GM12878 (cell line): ENCODE measurements around the gene IL33. TPM values are rescaled to one million over a fixed set of nuclear protein-coding genes. Genes with fewer than 3 reads are reported as not detected.
A peak's percentile ranks its signal among the peaks of the same experiment; 100 is the strongest.

ENCODE experiments used
- ATAC-seq: fragments of 200-7000 bp; cut with Tn5 transposase; 3 replicates; pipeline ENCODE4 v1.9.1; 2020; ENCODE audit warnings: mild to moderate bottlenecking, moderate library complexity
- BruUV-seq: library from RNA; stranded (reverse); fragments of 400-500 nt; replicated peaks from 2 replicates; lab custom pipeline; 2021; lab: Mats Ljungman, UMichigan
- CTCF ChIA-PET: fragments of 300-600 bp; sonication (Branson Sonifier 250); formaldehyde crosslinking; extraction: SDS; loops from one replicate; lab custom pipeline; 2021; ENCODE audit warnings: inconsistent platforms; lab: Yijun Ruan, JAX
- POLR2A ChIA-PET: fragments of 350-600 bp; formaldehyde crosslinking; extraction: SDS; loops from one replicate; lab custom pipeline; 2021; ENCODE audit warnings: inconsistent platforms; lab: Charles Lee
- RAD21 ChIA-PET: fragments of 300-600 bp; sonication (Branson Sonifier 250); formaldehyde crosslinking; loops from one replicate; lab custom pipeline; 2023; ENCODE audit warnings: antibody characterized with exemption; ENCODE audit not compliant: unreplicated experiment; lab: Charles Lee
- SMC1A ChIA-PET: fragments of 300-600 bp; sonication (Branson Sonifier 250); formaldehyde crosslinking; loops from one replicate; lab custom pipeline; 2023; ENCODE audit not compliant: unreplicated experiment, uncharacterized antibody; lab: Charles Lee
- DNase-seq: peaks from one replicate; pipeline ENCODE4 v3.0.0-alpha.2; 2011; ENCODE audit warnings: low read depth, low spot score
- FAIRE-seq: peaks from 3 replicates; lab custom pipeline; 2011; peaks lifted over from hg19 to GRCh38; lab: Jason Lieb, UNC
- H2AFZ ChIP-seq: 2 replicates; pipeline ENCODE4 v1.6.0; 2011; ENCODE audit warnings: low read depth, low read length, control low read depth; ENCODE audit not compliant: control insufficient read depth
- H3K27ac ChIP-seq: 2 replicates; pipeline ENCODE4 v1.5.1; 2011; ENCODE audit warnings: control low read depth; ENCODE audit not compliant: control insufficient read depth, insufficient read depth
- H3K27me3 ChIP-seq, 2 experiments: replicated peaks in 1 of 2; 2 replicates each; pipeline versions ENCODE4 v1.6.0 to v1.6.1; 2011; ENCODE audit warnings: low read length in 1 of 2; ENCODE audit not compliant: control insufficient read depth in 2 of 2, insufficient read depth in 2 of 2
- H3K36me3 ChIP-seq, 2 experiments: 2 replicates each; pipeline ENCODE4 v1.5.1; 2011; ENCODE audit warnings: low read length in 1 of 2; ENCODE audit not compliant: control insufficient read depth in 2 of 2, insufficient read depth in 2 of 2
- H3K4me1 ChIP-seq: 2 replicates; pipeline ENCODE4 v1.6.1; 2011; ENCODE audit warnings: mild to moderate bottlenecking, low read length, moderate library complexity, mixed read lengths; ENCODE audit not compliant: control insufficient read depth, insufficient read depth
- H3K4me2 ChIP-seq: 2 replicates; pipeline ENCODE4 v1.6.0; 2011; ENCODE audit warnings: control low read depth; ENCODE audit not compliant: control insufficient read depth, insufficient read depth
- H3K4me3 ChIP-seq: fragments of 200-600 bp; sonication (generic); 2 replicates; pipeline ENCODE4 v1.5.1; 2016
- H3K79me2 ChIP-seq: 2 replicates; pipeline ENCODE4 v1.6.0; 2011; ENCODE audit warnings: low read length; ENCODE audit not compliant: control insufficient read depth, insufficient read depth
- H3K9ac ChIP-seq: 2 replicates; pipeline ENCODE4 v1.8.0; 2011; ENCODE audit warnings: low read length, control low read depth, mixed read lengths; ENCODE audit not compliant: control insufficient read depth, insufficient read depth
- H3K9me3 ChIP-seq: replicated peaks from 3 replicates; pipeline ENCODE4 v1.5.1; 2011; ENCODE audit warnings: mild to moderate bottlenecking, low read length; ENCODE audit not compliant: control insufficient read depth, insufficient read depth
- H4K20me1 ChIP-seq: 2 replicates; pipeline ENCODE4 v1.6.0; 2011; ENCODE audit not compliant: control insufficient read depth, insufficient read depth
- ASH2L ChIP-seq: fragments of 300-600, 200-600 bp; sonication (generic); IDR thresholded peaks from 2 replicates; pipeline ENCODE4 v1.6.1; 2017; ENCODE audit warnings: low read depth, mild to moderate bottlenecking, borderline replicate concordance
- BHLHE40 ChIP-seq, 2 experiments: fragments of 450-650 bp in 1 of 2; IDR thresholded peaks; 2 replicates each; pipeline ENCODE4 v1.6.1; 2011 to 2017; ENCODE audit warnings: low read depth in 2 of 2, borderline replicate concordance in 1 of 2, improper control_type of control experiment in 1 of 2, low read length in 1 of 2, mild to moderate bottlenecking in 1 of 2
- CBX5 ChIP-seq: sonication (generic); IDR thresholded peaks from 2 replicates; pipeline ENCODE4 v1.6.1; 2016; ENCODE audit warnings: low read depth, moderate library complexity, mild to moderate bottlenecking, inconsistent platforms
- ESRRA ChIP-seq: IDR thresholded peaks from 2 replicates; pipeline ENCODE4 v1.6.1; 2012; ENCODE audit warnings: mild to moderate bottlenecking, low read length, improper control_type of control experiment
- ETV6 ChIP-seq, 2 experiments: fragments of 450-650 bp in 1 of 2; IDR thresholded peaks in 1 of 2; conservative IDR thresholded peaks in 1 of 2; 2 replicates each; pipeline ENCODE4 v1.6.1; 2014; ENCODE audit warnings: antibody characterized with exemption in 1 of 2, borderline replicate concordance in 1 of 2, low read depth in 1 of 2, mild to moderate bottlenecking in 1 of 2, moderate library complexity in 1 of 2
- KAT2A ChIP-seq: conservative IDR thresholded peaks from 2 replicates; pipeline ENCODE4 v1.6.1; 2011; ENCODE audit warnings: low read depth, low read length; ENCODE audit not compliant: control insufficient read depth
- MEF2A ChIP-seq: IDR thresholded peaks from 2 replicates; pipeline ENCODE4 v1.6.1; 2011; ENCODE audit warnings: low read depth, mild to moderate bottlenecking, low read length, moderate library complexity; ENCODE audit not compliant: insufficient read depth
- RCOR1 ChIP-seq: conservative IDR thresholded peaks from 2 replicates; pipeline ENCODE4 v1.6.1; 2012; ENCODE audit warnings: low read depth, low read length, improper control_type of control experiment
- SRF ChIP-seq, 2 experiments: IDR thresholded peaks; 2 replicates each; pipeline ENCODE4 v1.6.1; 2011; ENCODE audit warnings: low read depth in 2 of 2, low read length in 2 of 2, mild to moderate bottlenecking in 1 of 2, moderate library complexity in 1 of 2
- ZNF622 ChIP-seq: fragments of 450-650 bp; IDR thresholded peaks from 2 replicates; pipeline ENCODE4 v1.6.1; 2017; ENCODE audit warnings: mild to moderate bottlenecking, inconsistent platforms
- WGBS: methylation state at CpG from one replicate; pipeline ENCODE4 v1.1.6; 2016; ENCODE audit warnings: low lambda C conversion rate; ENCODE audit not compliant: insufficient replicate concordance, insufficient coverage; ENCODE audit errors: missing lambda C conversion rate; 5-methylcytosine and 5-hydroxymethylcytosine counted together
- in situ Hi-C: fragments of 300-500 bp; cut with MboI; formaldehyde crosslinking; loops from 9 replicates; pipeline ENCODE4 v1.14.3; 2018; ENCODE audit warnings: mixed read lengths
- intact Hi-C: fragments of 100-400 bp; cut with micrococcal nuclease; formaldehyde crosslinking; loops from one replicate; pipeline ENCODE4 v1.14.2; 2022; ENCODE audit not compliant: unreplicated experiment
- polyA plus RNA-seq, 11 experiments: library from polyadenylated mRNA; depleted of rRNA in 4 of 11; unstranded in 6 of 11; stranded (reverse) in 5 of 11; fragments of >200 nt; fragmentation: Nextera tagmentation in 4 of 11; fragmentation: Illumina TruSeq in 1 of 11; extraction: Ambion mirVana in 4 of 11; extraction: Trizol in 1 of 11; gene quantifications; 1 replicate in 1 of 11; 2 replicates in 10 of 11; pipeline versions ENCODE4 v1.2.1 to v1.2.3, GENCODE V29; 2011 to 2016; ENCODE audit warnings: inconsistent platforms in 2 of 11, missing spikeins in 2 of 11, low read depth in 1 of 11
- total RNA-seq, 4 experiments: library from RNA; depleted of rRNA in 3 of 4; stranded (reverse); fragments of >200 nt in 3 of 4; fragmentation: Illumina TruSeq in 1 of 4; extraction: Trizol in 1 of 4; gene quantifications; 2 replicates each; pipeline versions ENCODE4 v1.2.1 to v1.2.3, GENCODE V29; 2013 to 2021
- TF ChIP-seq, protein P1 (sequence below): fragments of 450-650 bp; formaldehyde crosslinking; IDR thresholded peaks from 2 replicates; pipeline ENCODE4 v1.4.0; 2022; ENCODE audit warnings: mild to moderate bottlenecking, moderate library complexity
- TF ChIP-seq, protein P2 (sequence below): fragments of 450-650 bp; IDR thresholded peaks from 2 replicates; pipeline ENCODE4 v1.6.1; 2016; ENCODE audit warnings: mild to moderate bottlenecking
- TF ChIP-seq, protein P3 (sequence below): fragments of 450-650 bp; formaldehyde crosslinking; IDR thresholded peaks from 2 replicates; pipeline ENCODE4 v1.4.0; 2020; ENCODE audit warnings: mild to moderate bottlenecking, moderate library complexity

The IL33 gene
- total and polyA plus RNA-seq, 10 of the 15 experiments (the other 5 are each of a cell fraction or from before 2014, with no cell fraction given), result not detected

DNA sequence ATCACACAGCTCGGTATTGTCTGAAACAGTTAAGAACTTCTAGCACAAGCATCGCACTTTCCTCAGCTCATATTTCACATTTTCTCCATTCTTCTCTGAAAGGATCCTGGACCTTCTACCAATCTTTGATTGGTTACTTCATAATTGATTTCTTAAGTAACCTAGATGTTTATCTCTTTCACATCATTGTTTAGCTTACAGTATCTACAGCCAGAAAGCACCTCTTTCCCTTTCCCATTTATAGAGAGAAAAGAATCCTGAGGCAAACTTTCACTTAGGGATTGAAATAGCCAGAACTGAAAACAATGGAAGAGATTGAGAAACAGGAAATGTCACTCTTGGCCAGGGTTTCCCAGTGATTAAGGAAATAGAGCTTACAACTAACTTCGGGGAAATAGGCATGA, 2.5 kb downstream of the IL33 start:
- Histone ChIP-seq H3K9ac (no peak overlapping the region), H3K9me3 (no peaks in the 10 kb centered on the region), H3K27me3 (no peaks in the 10 kb centered on the region), H3K27ac (no peak overlapping the region), H3K4me3 (no peak overlapping the region), H3K79me2 (no peaks in the 10 kb centered on the region), H4K20me1 (no peaks in the 10 kb centered on the region), H3K36me3 (no peaks in the 10 kb centered on the region), H3K4me2 (no peak overlapping the region), H3K4me1 (no peaks in the 10 kb centered on the region), H2AFZ (no peak overlapping the region)
- no TSS peak for BruUV-seq
- SMC1A ChIA-PET, result no interaction called here
- ATAC-seq (no peak), FAIRE-seq (peak; percentile 44), DNase-seq (no peak)
- RAD21 ChIA-PET, result interaction anchor here (1.0 kb wide), 1 partner anchor 88 kb away, joined by 3 read pairs; no protein-coding TSS in a partner anchor
- CTCF ChIA-PET, result interaction anchor here (0.6 kb wide), 1 partner anchor 135 kb away, joined by 3 read pairs; no protein-coding TSS in a partner anchor
- 63% methylated on average over 3 of the region's 3 CpGs for WGBS
- TF ChIP-seq KAT2A (no peak), BHLHE40 (IDR thresholded peaks at IDR 0.05; ENCODE audit: borderline replicate concordance in 1 of 2, low read depth in 2 of 2, low read length in 1 of 2) (no peak), MEF2A (no peak), ASH2L (no peak), CBX5 (no peak), ETV6 (conservative IDR thresholded peaks at IDR 0.05 in 1 of 2, IDR thresholded peaks at IDR 0.05 in 1 of 2; ENCODE audit: borderline replicate concordance in 1 of 2, low read depth in 1 of 2) (no peak), ESRRA (no peak), RCOR1 (no peak), ZNF622 (no peak), SRF (IDR thresholded peaks at IDR 0.05; ENCODE audit: low read depth in 2 of 2, low read length in 2 of 2) (no peak)
- TF ChIP-seq, protein P1, sequence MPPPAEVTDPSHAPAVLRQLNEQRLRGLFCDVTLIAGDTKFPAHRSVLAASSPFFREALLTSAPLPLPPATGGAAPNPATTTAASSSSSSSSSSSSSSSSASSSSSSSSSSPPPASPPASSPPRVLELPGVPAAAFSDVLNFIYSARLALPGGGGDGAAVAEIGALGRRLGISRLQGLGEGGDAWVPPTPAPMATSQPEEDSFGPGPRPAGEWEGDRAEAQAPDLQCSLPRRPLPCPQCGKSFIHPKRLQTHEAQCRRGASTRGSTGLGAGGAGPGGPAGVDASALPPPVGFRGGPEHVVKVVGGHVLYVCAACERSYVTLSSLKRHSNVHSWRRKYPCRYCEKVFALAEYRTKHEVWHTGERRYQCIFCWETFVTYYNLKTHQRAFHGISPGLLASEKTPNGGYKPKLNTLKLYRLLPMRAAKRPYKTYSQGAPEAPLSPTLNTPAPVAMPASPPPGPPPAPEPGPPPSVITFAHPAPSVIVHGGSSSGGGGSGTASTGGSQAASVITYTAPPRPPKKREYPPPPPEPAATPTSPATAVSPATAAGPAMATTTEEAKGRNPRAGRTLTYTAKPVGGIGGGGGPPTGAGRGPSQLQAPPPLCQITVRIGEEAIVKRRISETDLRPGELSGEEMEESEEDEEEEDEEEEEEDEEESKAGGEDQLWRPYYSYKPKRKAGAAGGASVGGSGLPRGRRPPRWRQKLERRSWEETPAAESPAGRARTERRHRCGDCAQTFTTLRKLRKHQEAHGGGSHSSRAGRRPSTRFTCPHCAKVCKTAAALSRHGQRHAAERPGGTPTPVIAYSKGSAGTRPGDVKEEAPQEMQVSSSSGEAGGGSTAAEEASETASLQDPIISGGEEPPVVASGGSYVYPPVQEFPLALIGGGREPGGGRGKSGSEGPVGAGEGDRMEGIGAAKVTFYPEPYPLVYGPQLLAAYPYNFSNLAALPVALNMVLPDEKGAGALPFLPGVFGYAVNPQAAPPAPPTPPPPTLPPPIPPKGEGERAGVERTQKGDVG (CRISPR knock-in tag), result no peak
- TF ChIP-seq, protein P2, sequence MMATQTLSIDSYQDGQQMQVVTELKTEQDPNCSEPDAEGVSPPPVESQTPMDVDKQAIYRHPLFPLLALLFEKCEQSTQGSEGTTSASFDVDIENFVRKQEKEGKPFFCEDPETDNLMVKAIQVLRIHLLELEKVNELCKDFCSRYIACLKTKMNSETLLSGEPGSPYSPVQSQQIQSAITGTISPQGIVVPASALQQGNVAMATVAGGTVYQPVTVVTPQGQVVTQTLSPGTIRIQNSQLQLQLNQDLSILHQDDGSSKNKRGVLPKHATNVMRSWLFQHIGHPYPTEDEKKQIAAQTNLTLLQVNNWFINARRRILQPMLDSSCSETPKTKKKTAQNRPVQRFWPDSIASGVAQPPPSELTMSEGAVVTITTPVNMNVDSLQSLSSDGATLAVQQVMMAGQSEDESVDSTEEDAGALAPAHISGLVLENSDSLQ, result no peak
- TF ChIP-seq, protein P3, sequence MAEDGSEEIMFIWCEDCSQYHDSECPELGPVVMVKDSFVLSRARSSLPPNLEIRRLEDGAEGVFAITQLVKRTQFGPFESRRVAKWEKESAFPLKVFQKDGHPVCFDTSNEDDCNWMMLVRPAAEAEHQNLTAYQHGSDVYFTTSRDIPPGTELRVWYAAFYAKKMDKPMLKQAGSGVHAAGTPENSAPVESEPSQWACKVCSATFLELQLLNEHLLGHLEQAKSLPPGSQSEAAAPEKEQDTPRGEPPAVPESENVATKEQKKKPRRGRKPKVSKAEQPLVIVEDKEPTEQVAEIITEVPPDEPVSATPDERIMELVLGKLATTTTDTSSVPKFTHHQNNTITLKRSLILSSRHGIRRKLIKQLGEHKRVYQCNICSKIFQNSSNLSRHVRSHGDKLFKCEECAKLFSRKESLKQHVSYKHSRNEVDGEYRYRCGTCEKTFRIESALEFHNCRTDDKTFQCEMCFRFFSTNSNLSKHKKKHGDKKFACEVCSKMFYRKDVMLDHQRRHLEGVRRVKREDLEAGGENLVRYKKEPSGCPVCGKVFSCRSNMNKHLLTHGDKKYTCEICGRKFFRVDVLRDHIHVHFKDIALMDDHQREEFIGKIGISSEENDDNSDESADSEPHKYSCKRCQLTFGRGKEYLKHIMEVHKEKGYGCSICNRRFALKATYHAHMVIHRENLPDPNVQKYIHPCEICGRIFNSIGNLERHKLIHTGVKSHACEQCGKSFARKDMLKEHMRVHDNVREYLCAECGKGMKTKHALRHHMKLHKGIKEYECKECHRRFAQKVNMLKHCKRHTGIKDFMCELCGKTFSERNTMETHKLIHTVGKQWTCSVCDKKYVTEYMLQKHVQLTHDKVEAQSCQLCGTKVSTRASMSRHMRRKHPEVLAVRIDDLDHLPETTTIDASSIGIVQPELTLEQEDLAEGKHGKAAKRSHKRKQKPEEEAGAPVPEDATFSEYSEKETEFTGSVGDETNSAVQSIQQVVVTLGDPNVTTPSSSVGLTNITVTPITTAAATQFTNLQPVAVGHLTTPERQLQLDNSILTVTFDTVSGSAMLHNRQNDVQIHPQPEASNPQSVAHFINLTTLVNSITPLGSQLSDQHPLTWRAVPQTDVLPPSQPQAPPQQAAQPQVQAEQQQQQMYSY (CRISPR knock-in tag), result no peak
- in situ Hi-C loops, result no loop called here
- intact Hi-C loops, result no loop called here
- POLR2A ChIA-PET, result interaction anchor here (0.6 kb wide), 1 partner anchor 969 kb away, joined by 4 read pairs; no protein-coding TSS in a partner anchor
